ENCODE measurements around the gene FBXO9. TPM values are rescaled to one million over a fixed set of nuclear protein-coding genes. Genes with fewer than 3 reads are reported as not detected.

Gene FBXO9
- total RNA-seq, 1 donor from 2014 or later = 34.1 TPM

GRCh38 chr6:53104916-53105315 is 39.7 kb downstream of the FBXO9 start:
- Histone ChIP-seq H3K36me3 (peaks cover 11 to 25% of the 10 kb centered on the region in 2 donors), H3K27ac (no peak overlapping the region)

GRCh38 chr6:53107091-53107490 is 41.9 kb downstream of the FBXO9 start:
- Histone ChIP-seq H3K27me3 (no peaks in the 10 kb centered on the region), H3K4me3 (no peak overlapping the region), H3K4me1 (no peaks in the 10 kb centered on the region), H3K36me3 (peaks cover 1 to 4% of the 10 kb centered on the region in 2 donors), H3K9me3 (no peaks in the 10 kb centered on the region), H3K27ac (no peak overlapping the region)
- intact Hi-C loops (cut with DNase I) = no loop called here
- TF ChIP-seq CTCF (IDR thresholded peaks at IDR 0.05) = no peak
- no peak for DNase-seq (ENCODE audit: low spot score in 2 of 2)

More at GRCh38 chr6:53104916-53105315, 39.7 kb downstream of the FBXO9 start:
- TF ChIP-seq CTCF (IDR thresholded peaks at IDR 0.05) = no peak
- Histone ChIP-seq H3K4me3 (no peak overlapping the region), H3K27me3 (no peaks in the 10 kb centered on the region), H3K4me1 (no peaks in the 10 kb centered on the region), H3K9me3 (no peaks in the 10 kb centered on the region)
- intact Hi-C loops (cut with DNase I) = no loop called here
- DNase-seq (ENCODE audit: low spot score in 2 of 2) = no peak

- H3K9me3 ChIP-seq = no peaks in the 10 kb centered on the region
- TF ChIP-seq CTCF (IDR thresholded peaks at IDR 0.05) = no peak
- intact Hi-C loops (cut with DNase I) = no loop called here
- no peaks in the 10 kb centered on the region for H3K27me3 ChIP-seq
- no peak overlapping the region for H3K4me3 ChIP-seq
- H3K36me3 ChIP-seq = no peaks in the 10 kb centered on the region
- no peak for DNase-seq (ENCODE audit: low spot score in 2 of 2)
- H3K27ac ChIP-seq = no peak overlapping the region
- no peaks in the 10 kb centered on the region for H3K4me1 ChIP-seq
Measured at GRCh38 chr6:53109612-53110011, 44.4 kb downstream of the FBXO9 start.

DNA sequence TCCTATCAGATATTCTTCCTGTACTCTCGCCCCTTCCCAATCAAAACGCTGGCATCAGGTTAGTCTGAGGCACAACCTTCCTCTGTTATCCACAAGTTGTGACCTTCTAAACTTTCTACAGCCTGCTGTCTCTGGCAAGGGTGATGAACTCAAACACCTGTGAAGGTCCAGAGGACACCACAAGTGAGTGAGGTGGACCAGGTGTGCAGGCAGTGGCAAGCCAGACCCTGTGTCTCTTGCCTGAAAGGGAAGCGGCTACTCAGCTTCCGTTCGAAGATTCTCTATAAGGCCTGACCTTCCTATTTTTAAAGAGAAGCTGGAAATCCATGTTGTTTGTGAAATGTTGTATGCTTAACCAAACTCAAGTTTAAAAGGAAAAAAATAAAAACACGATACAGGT is 46.7 kb downstream of the FBXO9 start:
- no peaks in the 10 kb centered on the region for H3K4me1 ChIP-seq
- no peaks in the 10 kb centered on the region for H3K36me3 ChIP-seq
- intact Hi-C loops (cut with DNase I) = no loop called here
- no peak for DNase-seq (ENCODE audit: low spot score in 2 of 2)
- no peaks in the 10 kb centered on the region for H3K9me3 ChIP-seq
- H3K27me3 ChIP-seq = no peaks in the 10 kb centered on the region
- no peak for TF ChIP-seq CTCF (IDR thresholded peaks at IDR 0.05)
- no peak overlapping the region for H3K27ac ChIP-seq
- no peak overlapping the region for H3K4me3 ChIP-seq

GRCh38 chr6:53112404-53112803 is 47.2 kb downstream of the FBXO9 start:
- Histone ChIP-seq H3K27me3 (no peaks in the 10 kb centered on the region), H3K9me3 (no peaks in the 10 kb centered on the region), H3K4me3 (no peak overlapping the region), H3K36me3 (no peaks in the 10 kb centered on the region), H3K27ac (no peak overlapping the region), H3K4me1 (no peaks in the 10 kb centered on the region)
- intact Hi-C loops (cut with DNase I) = no loop called here
- TF ChIP-seq CTCF (IDR thresholded peaks at IDR 0.05) = no peak
- DNase-seq (ENCODE audit: low spot score in 2 of 2) = no peak

DNA sequence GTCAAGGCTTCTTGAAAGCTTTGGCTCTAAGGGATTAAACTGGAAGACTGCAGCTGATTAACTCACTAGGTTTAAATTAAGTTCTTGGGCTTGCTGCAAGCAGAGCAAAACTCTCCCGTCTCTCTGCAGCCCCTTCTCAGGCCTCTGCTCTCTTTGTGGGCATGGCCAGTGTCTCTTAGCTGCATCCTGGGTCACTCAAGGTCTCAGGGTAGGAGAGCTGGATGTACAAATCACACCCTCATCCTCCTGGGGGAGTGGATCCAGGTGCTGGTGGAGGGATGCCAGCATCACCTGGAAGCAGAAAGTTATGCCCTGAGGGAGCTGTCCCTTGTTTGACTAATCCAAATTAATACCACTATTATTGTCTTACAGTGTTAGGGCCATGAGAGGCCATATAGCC is 47.7 kb downstream of the FBXO9 start:
- Histone ChIP-seq H3K27ac (no peak overlapping the region), H3K27me3 (no peaks in the 10 kb centered on the region), H3K36me3 (no peaks in the 10 kb centered on the region), H3K4me1 (no peaks in the 10 kb centered on the region), H3K9me3 (no peaks in the 10 kb centered on the region), H3K4me3 (no peak overlapping the region)
- DNase-seq (ENCODE audit: low spot score in 2 of 2) = no peak
- TF ChIP-seq CTCF (IDR thresholded peaks at IDR 0.05) = no peak
- intact Hi-C loops (cut with DNase I) = no loop called here
